K562 (cell line): ENCODE measurements around the gene MALAT1. TPM values are rescaled to one million over a fixed set of nuclear protein-coding genes. Genes with fewer than 3 reads are reported as not detected.

Source experiments
- BRCA1 ChIP-seq, 2 experiments: fragments of 450-650 bp in 1 of 2; sonication (generic) in 1 of 2; formaldehyde crosslinking in 1 of 2; IDR thresholded peaks; 2 replicates each; pipeline versions ENCODE4 v1.5.0 to v1.6.1; 2017 to 2020; ENCODE audit warnings: mild to moderate bottlenecking in 1 of 2, missing genetic modification reagents in 1 of 2
- CUX1 ChIP-seq: fragments of 200-800 bp; sonication (Bioruptor generic); IDR thresholded peaks from 2 replicates; pipeline ENCODE4 v1.6.1; 2016; ENCODE audit warnings: missing genetic modification characterization, missing compliant biosample characterization
- EP300 ChIP-seq: IDR thresholded peaks from 2 replicates; pipeline ENCODE4 v1.6.1; 2012; ENCODE audit warnings: low read length, improper control_type of control experiment
- GABPB1 ChIP-seq: sonication (generic); formaldehyde crosslinking; IDR thresholded peaks from 2 replicates; pipeline ENCODE4 v1.8.0; 2022; ENCODE audit warnings: mild to moderate bottlenecking, missing genetic modification reagents
- MAFK ChIP-seq: IDR thresholded peaks from 2 replicates; pipeline ENCODE4 v1.6.1; 2011; ENCODE audit warnings: low read length, improper control_type of control experiment
- MTA2 ChIP-seq: fragments of 450-650 bp; IDR thresholded peaks from 2 replicates; pipeline ENCODE4 v1.6.1; 2016; ENCODE audit warnings: low read depth
- MTA3 ChIP-seq: fragments of 450-650 bp; formaldehyde crosslinking; IDR thresholded peaks from 2 replicates; pipeline ENCODE4 v1.6.1; 2017; ENCODE audit warnings: mild to moderate bottlenecking, borderline replicate concordance
- NFATC3 ChIP-seq: fragments of 450-650 bp; IDR thresholded peaks from 2 replicates; pipeline ENCODE4 v1.6.1; 2017; ENCODE audit warnings: mild to moderate bottlenecking
- PHB2 ChIP-seq: fragments of 450-650 bp; IDR thresholded peaks from 2 replicates; pipeline ENCODE4 v1.6.1; 2017; ENCODE audit warnings: low read depth
- RUNX1 ChIP-seq: sonication (generic); IDR thresholded peaks from 2 replicates; pipeline ENCODE4 v1.6.1; 2016; ENCODE audit warnings: antibody characterized with exemption, low read depth
- TOE1 ChIP-seq, 2 experiments: fragments of 450-650 bp in 1 of 2; sonication (generic) in 1 of 2; formaldehyde crosslinking in 1 of 2; IDR thresholded peaks; 2 replicates each; pipeline versions ENCODE4 v1.7.1 to v1.8.0; 2016 to 2022; ENCODE audit warnings: borderline replicate concordance in 2 of 2, mild to moderate bottlenecking in 2 of 2, antibody characterized with exemption in 1 of 2, inconsistent platforms in 1 of 2, low read depth in 1 of 2, missing genetic modification reagents in 1 of 2, moderate library complexity in 1 of 2
- ZBTB12 ChIP-seq: fragments of 250-450 bp; sonication (Bioruptor Pico); IDR thresholded peaks from 2 replicates; pipeline ENCODE4 v1.4.0; 2020
- ZFP91 ChIP-seq: sonication (generic); formaldehyde crosslinking; IDR thresholded peaks from 2 replicates; pipeline ENCODE4 v1.8.0; 2022; ENCODE audit warnings: mild to moderate bottlenecking, missing genetic modification reagents
- ZNF449 ChIP-seq: fragments of 250-450 bp; sonication (Bioruptor Pico); IDR thresholded peaks from 2 replicates; pipeline ENCODE4 v1.8.0; 2022; ENCODE audit warnings: moderate library complexity, mild to moderate bottlenecking, inconsistent platforms
- ZNF561 ChIP-seq: fragments of 450-650 bp; formaldehyde crosslinking; conservative IDR thresholded peaks from 2 replicates; pipeline ENCODE4 v1.4.0; 2020; ENCODE audit warnings: mild to moderate bottlenecking, moderate library complexity
- ZNF584 ChIP-seq: fragments of 200-800 bp; sonication (Bioruptor generic); IDR thresholded peaks from 2 replicates; pipeline ENCODE4 v1.6.1; 2016; ENCODE audit warnings: low read depth, mild to moderate bottlenecking, missing genetic modification characterization, missing compliant biosample characterization
- ZNF76 ChIP-seq: fragments of 250-450 bp; sonication (Bioruptor Pico); IDR thresholded peaks from 2 replicates; pipeline ENCODE4 v1.4.0; 2020; ENCODE audit warnings: mild to moderate bottlenecking, moderate library complexity, borderline replicate concordance
- polyA plus RNA-seq, 8 experiments: library from polyadenylated mRNA; depleted of rRNA in 4 of 8; stranded (reverse) in 5 of 8; unstranded in 3 of 8; fragments of >200 nt; fragmentation: Nextera tagmentation in 2 of 8; fragmentation: Illumina TruSeq in 1 of 8; extraction: Ambion mirVana in 2 of 8; extraction: Trizol in 1 of 8; gene quantifications; 2 replicates each; pipeline versions ENCODE4 v1.2.1 to v1.2.3, GENCODE V29; 2011 to 2014; ENCODE audit warnings: inconsistent platforms in 1 of 8, missing spikeins in 1 of 8
- total RNA-seq, 7 experiments: library from RNA; depleted of rRNA in 6 of 7; stranded (reverse); fragments of >200 nt in 6 of 7; fragmentation: Illumina TruSeq in 2 of 7; extraction: Trizol in 2 of 7; gene quantifications; 2 replicates each; pipeline versions ENCODE4 v1.2.1 to v1.2.3, GENCODE V29; 2011 to 2021; ENCODE audit warnings: low replicate concordance in 1 of 7

The MALAT1 gene
- total and polyA plus RNA-seq, 9 of the 15 experiments (the other 6 are each of a cell fraction or from before 2014, with no cell fraction given), result 363 to 8,715 (median 2,351) TPM

- TF ChIP-seq ZNF449 (CRISPR knock-in tag) (no peak), MTA2 (no peak), TOE1 (IDR thresholded peaks at IDR 0.05; ENCODE audit: borderline replicate concordance) (peak; percentile 83), TOE1 (CRISPR knock-in tag; IDR thresholded peaks at IDR 0.05; ENCODE audit: borderline replicate concordance, low read depth) (no peak), ZNF561 (CRISPR knock-in tag) (no peak), RUNX1 (peak; percentile 19; the same call in 1 of the 2 replicates), ZNF76 (CRISPR knock-in tag) (no peak; the same call in 1 of the 2 replicates), ZFP91 (CRISPR knock-in tag) (no peak), EP300 (peak; percentile 99), BRCA1 (IDR thresholded peaks at IDR 0.05) (no peak), BRCA1 (CRISPR knock-in tag; IDR thresholded peaks at IDR 0.05) (no peak), NFATC3 (peak; percentile 59; the same call in 1 of the 2 replicates), PHB2 (no peak), MTA3 (peak; percentile 96; the same call in 1 of the 2 replicates), ZBTB12 (peak; percentile 43; the same call in 1 of the 2 replicates), MAFK (peak; percentile 51), ZNF584 (CRISPR knock-in tag) (no peak; the same call in 1 of the 2 replicates), CUX1 (no peak), GABPB1 (CRISPR knock-in tag) (peak; percentile 76; the same call in 1 of the 2 replicates)
These were observed 1.5 kb upstream of the MALAT1 start (continued) for GRCh38 chr11:65497141-65498041.
